Progenitor cell of endocrine pancreas (in vitro differentiated cells): Measurements from ENCODE around the gene MTNR1B. TPM values are rescaled to one million over a fixed set of nuclear protein-coding genes. Genes with fewer than 3 reads are reported as not detected.
A peak's percentile ranks its signal among the peaks of the same experiment; 100 is the strongest.

Source experiments
- DNase-seq: peaks from one replicate; pipeline ENCODE4 v3.0.0; 2021; ENCODE audit warnings: low spot score; ENCODE audit not compliant: unreplicated experiment
- H3K27ac Mint-ChIP-seq: 2 replicates; pipeline ENCODE4 v1.8.0; 2021; ENCODE audit warnings: mild to moderate bottlenecking, moderate library complexity, mixed read lengths
- H3K27me3 Mint-ChIP-seq: 2 replicates; pipeline ENCODE4 v1.8.0; 2021; ENCODE audit warnings: mixed read lengths
- H3K36me3 Mint-ChIP-seq: 2 replicates; pipeline ENCODE4 v1.8.0; 2022; ENCODE audit warnings: mixed read lengths; ENCODE audit not compliant: insufficient read depth
- H3K4me1 Mint-ChIP-seq: 2 replicates; pipeline ENCODE4 v1.8.0; 2021; ENCODE audit warnings: low read depth, mixed read lengths
- H3K4me3 Mint-ChIP-seq: 2 replicates; pipeline ENCODE4 v1.8.0; 2021; ENCODE audit warnings: low read depth, mild to moderate bottlenecking, moderate library complexity, mixed read lengths
- H3K9me3 Mint-ChIP-seq: 2 replicates; pipeline ENCODE4 v1.8.0; 2021; ENCODE audit warnings: low read depth, mixed read lengths
- CTCF ChIP-seq: fragments of 200-600 bp; sonication (generic); IDR thresholded peaks from one replicate; pipeline ENCODE4 v1.5.0; 2021; ENCODE audit warnings: antibody characterized with exemption, mild to moderate bottlenecking; ENCODE audit not compliant: unreplicated experiment
- total RNA-seq: library from RNA; stranded (reverse); gene quantifications from 2 replicates; pipeline ENCODE4 v1.2.1, GENCODE V29; 2021

Gene MTNR1B
- total RNA-seq, 1 donor from 2014 or later = not detected

GRCh38 chr11:92967178-92967577 is 2.3 kb upstream of the MTNR1B start:
- H3K4me1 Mint-ChIP-seq = no peaks in the 10 kb centered on the region
- no peaks in the 10 kb centered on the region for H3K36me3 Mint-ChIP-seq
- TF ChIP-seq CTCF = no peak
- no peak overlapping the region for H3K27ac Mint-ChIP-seq
- H3K27me3 Mint-ChIP-seq = peaks cover 43% of the 10 kb centered on the region
- no peaks in the 10 kb centered on the region for H3K9me3 Mint-ChIP-seq
- H3K4me3 Mint-ChIP-seq = no peak overlapping the region
- DNase-seq = no peak

- no peaks in the 10 kb centered on the region for H3K9me3 Mint-ChIP-seq
- TF ChIP-seq CTCF = no peak
Measured at GRCh38 chr11:92967867-92968266, 1.6 kb upstream of the MTNR1B start.

GRCh38 chr11:92969293-92969633 is 188 bp upstream of the MTNR1B start:
- H3K9me3 Mint-ChIP-seq = no peaks in the 10 kb centered on the region
- H3K27me3 Mint-ChIP-seq = peaks cover 56% of the 10 kb centered on the region
- no peaks in the 10 kb centered on the region for H3K36me3 Mint-ChIP-seq
- no peak for TF ChIP-seq CTCF
- no peak overlapping the region for H3K27ac Mint-ChIP-seq
- peak overlapping the region; percentile 56 for H3K4me3 Mint-ChIP-seq
- no peak for DNase-seq
- no peaks in the 10 kb centered on the region for H3K4me1 Mint-ChIP-seq

More at GRCh38 chr11:92967867-92968266, 1.6 kb upstream of the MTNR1B start:
- Mint-ChIP-seq H3K27me3 (peaks cover 48% of the 10 kb centered on the region), H3K36me3 (no peaks in the 10 kb centered on the region), H3K4me3 (no peak overlapping the region), H3K27ac (no peak overlapping the region), H3K4me1 (no peaks in the 10 kb centered on the region)
- DNase-seq = no peak

- Mint-ChIP-seq H3K27ac (no peak overlapping the region), H3K27me3 (peaks cover 54% of the 10 kb centered on the region), H3K36me3 (no peaks in the 10 kb centered on the region), H3K9me3 (no peaks in the 10 kb centered on the region), H3K4me3 (no peak overlapping the region), H3K4me1 (no peaks in the 10 kb centered on the region)
- TF ChIP-seq CTCF = no peak
- no peak for DNase-seq
Measured at GRCh38 chr11:92972248-92972647, 2.8 kb downstream of the MTNR1B start.

- TF ChIP-seq CTCF = no peak
- H3K9me3 Mint-ChIP-seq = no peaks in the 10 kb centered on the region
- H3K4me3 Mint-ChIP-seq = no peak overlapping the region
- no peak overlapping the region for H3K27ac Mint-ChIP-seq
- no peaks in the 10 kb centered on the region for H3K4me1 Mint-ChIP-seq
- no peaks in the 10 kb centered on the region for H3K36me3 Mint-ChIP-seq
- H3K27me3 Mint-ChIP-seq = peaks cover 26% of the 10 kb centered on the region
- DNase-seq = no peak
Measured at GRCh38 chr11:92975285-92975684, 5.8 kb downstream of the MTNR1B start.
